ENCODE data around the gene STC2.

DNA sequence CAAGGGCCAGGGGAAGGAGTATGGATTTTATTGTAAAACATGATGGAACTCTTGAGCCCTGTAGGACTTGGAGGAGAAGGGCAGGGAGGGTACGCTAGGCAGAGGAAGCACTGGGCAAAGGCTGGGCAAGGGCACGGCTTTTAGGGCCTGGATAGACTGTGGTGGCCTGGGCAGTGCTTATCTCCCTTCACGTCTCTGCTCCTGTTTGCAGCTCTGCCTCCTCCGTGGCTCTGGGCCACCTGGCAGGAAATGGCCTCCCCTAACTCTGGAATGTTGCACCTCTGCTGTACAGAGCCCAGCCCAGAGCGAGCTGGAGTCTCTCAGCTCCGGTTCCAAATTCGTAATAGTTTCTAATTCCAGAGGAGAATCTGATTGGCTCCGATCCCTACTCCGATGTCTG lies 12.2 kb upstream of the STC2 start:
- TF ChIP-seq, protein P1, sequence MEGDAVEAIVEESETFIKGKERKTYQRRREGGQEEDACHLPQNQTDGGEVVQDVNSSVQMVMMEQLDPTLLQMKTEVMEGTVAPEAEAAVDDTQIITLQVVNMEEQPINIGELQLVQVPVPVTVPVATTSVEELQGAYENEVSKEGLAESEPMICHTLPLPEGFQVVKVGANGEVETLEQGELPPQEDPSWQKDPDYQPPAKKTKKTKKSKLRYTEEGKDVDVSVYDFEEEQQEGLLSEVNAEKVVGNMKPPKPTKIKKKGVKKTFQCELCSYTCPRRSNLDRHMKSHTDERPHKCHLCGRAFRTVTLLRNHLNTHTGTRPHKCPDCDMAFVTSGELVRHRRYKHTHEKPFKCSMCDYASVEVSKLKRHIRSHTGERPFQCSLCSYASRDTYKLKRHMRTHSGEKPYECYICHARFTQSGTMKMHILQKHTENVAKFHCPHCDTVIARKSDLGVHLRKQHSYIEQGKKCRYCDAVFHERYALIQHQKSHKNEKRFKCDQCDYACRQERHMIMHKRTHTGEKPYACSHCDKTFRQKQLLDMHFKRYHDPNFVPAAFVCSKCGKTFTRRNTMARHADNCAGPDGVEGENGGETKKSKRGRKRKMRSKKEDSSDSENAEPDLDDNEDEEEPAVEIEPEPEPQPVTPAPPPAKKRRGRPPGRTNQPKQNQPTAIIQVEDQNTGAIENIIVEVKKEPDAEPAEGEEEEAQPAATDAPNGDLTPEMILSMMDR (IDR thresholded peaks at IDR 0.05), result no peak
- no peak for TF ChIP-seq NR1H2 (CRISPR knock-in tag; IDR thresholded peaks at IDR 0.05)
- no peak for TF ChIP-seq ZBTB21 (CRISPR knock-in tag; IDR thresholded peaks at IDR 0.05; ENCODE audit: borderline replicate concordance)
- TF ChIP-seq, protein P2, sequence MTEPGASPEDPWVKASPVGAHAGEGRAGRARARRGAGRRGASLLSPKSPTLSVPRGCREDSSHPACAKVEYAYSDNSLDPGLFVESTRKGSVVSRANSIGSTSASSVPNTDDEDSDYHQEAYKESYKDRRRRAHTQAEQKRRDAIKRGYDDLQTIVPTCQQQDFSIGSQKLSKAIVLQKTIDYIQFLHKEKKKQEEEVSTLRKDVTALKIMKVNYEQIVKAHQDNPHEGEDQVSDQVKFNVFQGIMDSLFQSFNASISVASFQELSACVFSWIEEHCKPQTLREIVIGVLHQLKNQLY (CRISPR knock-in tag; IDR thresholded peaks at IDR 0.05), result no peak
- TF ChIP-seq OVOL2 (CRISPR knock-in tag; IDR thresholded peaks at IDR 0.05; ENCODE audit: borderline replicate concordance), result no peak
- TF ChIP-seq ZNF263 (CRISPR knock-in tag; IDR thresholded peaks at IDR 0.05; ENCODE audit: low read depth), result no peak
- TF ChIP-seq, protein P3, sequence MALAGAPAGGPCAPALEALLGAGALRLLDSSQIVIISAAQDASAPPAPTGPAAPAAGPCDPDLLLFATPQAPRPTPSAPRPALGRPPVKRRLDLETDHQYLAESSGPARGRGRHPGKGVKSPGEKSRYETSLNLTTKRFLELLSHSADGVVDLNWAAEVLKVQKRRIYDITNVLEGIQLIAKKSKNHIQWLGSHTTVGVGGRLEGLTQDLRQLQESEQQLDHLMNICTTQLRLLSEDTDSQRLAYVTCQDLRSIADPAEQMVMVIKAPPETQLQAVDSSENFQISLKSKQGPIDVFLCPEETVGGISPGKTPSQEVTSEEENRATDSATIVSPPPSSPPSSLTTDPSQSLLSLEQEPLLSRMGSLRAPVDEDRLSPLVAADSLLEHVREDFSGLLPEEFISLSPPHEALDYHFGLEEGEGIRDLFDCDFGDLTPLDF (CRISPR knock-in tag; IDR thresholded peaks at IDR 0.05), result no peak
- no peak for TF ChIP-seq SP1 (CRISPR knock-in tag; conservative IDR thresholded peaks at IDR 0.05)
- no peak for TF ChIP-seq TEAD4 (CRISPR knock-in tag; IDR thresholded peaks at IDR 0.05)

Data from WTC11 (cell line).